Gastroesophageal sphincter (tissue), 4 donors: ENCODE results near the gene APOL5. TPM values are rescaled to one million over a fixed set of nuclear protein-coding genes. Genes with fewer than 3 reads are reported as not detected.

Experiments used
- ATAC-seq: fragments of 150-250 bp; one replicate; pipeline ENCODE4 v1.9.1; 2016; ENCODE audit warnings: mild to moderate bottlenecking, moderate library complexity
- H3K27ac ChIP-seq, 4 donors: fragments of 200-600 bp; sonication (generic) in 3 of 4; 1 replicate in 3 of 4; 2 replicates in 1 of 4; pipeline ENCODE4 v1.5.1; 2016 to 2019
- H3K27me3 ChIP-seq: fragments of 200-600 bp; sonication (generic); one replicate; pipeline ENCODE4 v1.5.1; 2019
- H3K36me3 ChIP-seq, 2 donors: fragments of 200-600 bp; sonication (generic); one replicate each; pipeline ENCODE4 v1.5.1; 2019; ENCODE audit warnings: control low read depth in 1 of 2
- H3K4me1 ChIP-seq, 3 donors: fragments of 200-600 bp; sonication (generic); 1 replicate in 2 of 3; 2 replicates in 1 of 3; pipeline ENCODE4 v1.5.1; 2016 to 2019; ENCODE audit warnings: control low read depth in 2 of 3
- H3K4me3 ChIP-seq, 2 donors: fragments of 200-600 bp; sonication (generic); one replicate each; pipeline ENCODE4 v1.5.1; 2019; ENCODE audit warnings: mild to moderate bottlenecking in 1 of 2, moderate library complexity in 1 of 2
- H3K9me3 ChIP-seq, 3 donors: fragments of 200-600 bp; sonication (generic); one replicate each; pipeline ENCODE4 v1.5.1; 2017 to 2019; ENCODE audit warnings: control low read depth in 2 of 3
- EP300 ChIP-seq: sonication (generic); formaldehyde crosslinking; IDR thresholded peaks from one replicate; pipeline ENCODE4 v1.6.1; 2017; ENCODE audit warnings: antibody characterized with exemption, mild to moderate bottlenecking
- POLR2A ChIP-seq, 2 donors: fragments of 450-650 bp; IDR thresholded peaks; one replicate each; pipeline ENCODE4 v1.6.1; 2017; ENCODE audit warnings: antibody characterized with exemption in 2 of 2, mild to moderate bottlenecking in 2 of 2, moderate library complexity in 1 of 2
- POLR2AphosphoS5 ChIP-seq: sonication (generic); formaldehyde crosslinking; IDR thresholded peaks from one replicate; pipeline ENCODE4 v1.6.1; 2017; ENCODE audit warnings: antibody characterized with exemption
- WGBS, 2 donors: methylation state at CpG; one replicate each; pipeline ENCODE4 v1.1.5; 2018; ENCODE audit warnings: low coverage in 1 of 2; 5-methylcytosine and 5-hydroxymethylcytosine counted together
- total RNA-seq, 4 donors: library from RNA; depleted of rRNA; stranded (reverse); fragments of >200 nt; gene quantifications; one replicate each; pipeline ENCODE4 v1.1.0, GENCODE V29; 2016
- TF ChIP-seq, protein P1 (sequence below), 4 experiments: fragments of 200-600 bp in 2 of 4; fragments of 450-650 bp in 2 of 4; sonication (generic) in 1 of 4; IDR thresholded peaks; one replicate each; pipeline ENCODE4 v1.5.1; 2017 to 2019; ENCODE audit warnings: antibody characterized with exemption in 4 of 4, mild to moderate bottlenecking in 2 of 4, moderate library complexity in 2 of 4

APOL5 gene
- total RNA-seq, 4 donors from 2014 or later = not detected

DNA sequence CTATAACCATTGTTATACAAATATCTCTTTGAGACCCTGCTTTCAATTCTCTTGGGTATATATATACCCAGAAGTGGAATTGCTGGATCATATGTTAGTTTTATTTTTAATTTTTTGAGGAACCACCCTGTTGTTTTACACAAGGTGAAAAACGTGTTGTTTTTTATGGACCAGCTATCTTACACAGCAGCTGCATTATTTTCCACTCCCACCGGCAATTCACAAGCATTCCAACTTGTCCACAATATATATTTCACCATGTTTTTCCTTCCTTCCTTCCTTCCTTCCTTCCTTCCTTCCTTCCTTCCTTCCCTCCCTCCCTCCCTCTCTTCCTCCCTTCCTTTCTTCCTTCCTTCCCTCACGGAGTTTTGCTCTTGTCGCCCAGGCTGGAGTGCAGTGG, 6.3 kb upstream of the APOL5 start:
- Histone ChIP-seq H3K27ac (no peak overlapping the region), H3K9me3 (peaks cover 0 to 12% (median 0%) of the 10 kb centered on the region in 3 donors), H3K4me1 (no peaks in the 10 kb centered on the region), H3K4me3 (no peak overlapping the region), H3K36me3 (no peaks in the 10 kb centered on the region), H3K27me3 (no peaks in the 10 kb centered on the region)
- ATAC-seq = no peak
- TF ChIP-seq EP300 (no peak), POLR2A (IDR thresholded peaks at IDR 0.05) (no peak), POLR2AphosphoS5 (no peak)
- TF ChIP-seq, protein P1, sequence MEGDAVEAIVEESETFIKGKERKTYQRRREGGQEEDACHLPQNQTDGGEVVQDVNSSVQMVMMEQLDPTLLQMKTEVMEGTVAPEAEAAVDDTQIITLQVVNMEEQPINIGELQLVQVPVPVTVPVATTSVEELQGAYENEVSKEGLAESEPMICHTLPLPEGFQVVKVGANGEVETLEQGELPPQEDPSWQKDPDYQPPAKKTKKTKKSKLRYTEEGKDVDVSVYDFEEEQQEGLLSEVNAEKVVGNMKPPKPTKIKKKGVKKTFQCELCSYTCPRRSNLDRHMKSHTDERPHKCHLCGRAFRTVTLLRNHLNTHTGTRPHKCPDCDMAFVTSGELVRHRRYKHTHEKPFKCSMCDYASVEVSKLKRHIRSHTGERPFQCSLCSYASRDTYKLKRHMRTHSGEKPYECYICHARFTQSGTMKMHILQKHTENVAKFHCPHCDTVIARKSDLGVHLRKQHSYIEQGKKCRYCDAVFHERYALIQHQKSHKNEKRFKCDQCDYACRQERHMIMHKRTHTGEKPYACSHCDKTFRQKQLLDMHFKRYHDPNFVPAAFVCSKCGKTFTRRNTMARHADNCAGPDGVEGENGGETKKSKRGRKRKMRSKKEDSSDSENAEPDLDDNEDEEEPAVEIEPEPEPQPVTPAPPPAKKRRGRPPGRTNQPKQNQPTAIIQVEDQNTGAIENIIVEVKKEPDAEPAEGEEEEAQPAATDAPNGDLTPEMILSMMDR (IDR thresholded peaks at IDR 0.05) = no peak
- WGBS, 2 donors = 59 to 80% methylated on average over 2 of the region's 4 CpGs

DNA sequence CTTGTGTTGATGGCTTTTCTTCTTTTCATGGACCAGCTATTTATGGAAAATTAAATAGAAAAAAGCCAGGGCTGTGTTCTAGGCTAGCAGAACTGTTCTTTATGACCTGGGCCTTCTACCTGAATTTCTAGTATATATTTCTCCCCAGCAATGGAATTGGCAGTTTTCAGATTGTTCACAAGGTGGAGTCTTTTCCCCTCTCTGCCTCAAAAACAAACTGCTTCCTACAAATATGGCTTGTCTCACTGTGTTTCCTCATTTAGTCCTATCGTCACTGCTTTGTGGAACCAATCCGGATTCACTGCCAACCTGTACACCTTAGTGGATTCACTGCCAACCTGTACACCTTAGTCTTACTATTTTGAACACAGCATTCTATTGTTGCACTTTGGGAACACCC, 5.0 kb upstream of the APOL5 start:
- 96 to 100% methylated on average over 2 of the region's 2 CpGs for WGBS, 2 donors
- H3K4me3 ChIP-seq = no peak overlapping the region

DNA sequence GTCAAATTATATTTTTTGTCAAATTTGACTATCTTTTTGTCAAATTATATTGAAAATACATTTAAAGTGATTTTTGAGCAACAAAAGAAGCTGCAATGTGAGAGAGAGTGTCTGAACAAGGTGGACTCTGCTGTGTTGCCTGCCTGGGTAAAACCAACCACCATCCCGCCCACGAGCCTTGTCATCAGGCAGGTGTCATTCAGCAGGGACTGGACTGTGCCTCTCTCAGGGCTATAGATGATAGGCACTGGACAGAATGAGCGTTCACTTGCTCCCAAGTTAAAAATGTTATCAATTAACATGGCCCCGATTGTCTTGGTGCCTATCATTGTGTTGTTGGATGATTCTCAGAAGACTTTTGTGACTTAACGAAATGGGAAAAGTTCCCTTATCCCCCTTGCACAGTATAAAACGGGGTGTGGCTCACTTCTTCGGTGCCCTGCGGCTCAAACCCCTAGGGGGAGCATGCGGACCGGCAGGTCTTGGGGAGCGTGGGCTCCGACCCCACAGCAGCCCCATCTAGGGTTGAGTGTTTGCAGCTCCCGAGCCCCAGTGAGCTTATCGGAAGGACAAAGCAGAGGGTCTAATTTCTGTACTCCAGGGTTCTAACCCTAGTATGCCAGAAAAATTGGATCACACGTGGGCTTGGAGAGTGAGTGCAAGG, 1.7 kb downstream of the APOL5 start:
- Histone ChIP-seq H3K4me1 (no peaks in the 10 kb centered on the region), H3K9me3 (no peaks in the 10 kb centered on the region), H3K27ac (no peak overlapping the region), H3K27me3 (no peaks in the 10 kb centered on the region), H3K4me3 (no peak overlapping the region), H3K36me3 (no peaks in the 10 kb centered on the region)
- WGBS, 2 donors = 81% methylated on average over 6 of the region's 15 CpGs; no CpG with 5 or more reads in 1 of the 2 donors
- no peak for ATAC-seq
- TF ChIP-seq EP300 (no peak), POLR2AphosphoS5 (no peak)

More for the DNA sequence above, 5.0 kb upstream of the APOL5 start:
- H3K27me3 ChIP-seq = no peaks in the 10 kb centered on the region
- no peak for ATAC-seq
- TF ChIP-seq, protein P1 (IDR thresholded peaks at IDR 0.05) = no peak
- TF ChIP-seq POLR2A (IDR thresholded peaks at IDR 0.05) = no peak
- no peak for TF ChIP-seq EP300
- no peak for TF ChIP-seq POLR2AphosphoS5
- H3K27ac ChIP-seq = no peak overlapping the region
- no peaks in the 10 kb centered on the region for H3K36me3 ChIP-seq
- H3K9me3 ChIP-seq = peaks cover 0 to 12% (median 0%) of the 10 kb centered on the region in 3 donors
- H3K4me1 ChIP-seq = no peaks in the 10 kb centered on the region

DNA sequence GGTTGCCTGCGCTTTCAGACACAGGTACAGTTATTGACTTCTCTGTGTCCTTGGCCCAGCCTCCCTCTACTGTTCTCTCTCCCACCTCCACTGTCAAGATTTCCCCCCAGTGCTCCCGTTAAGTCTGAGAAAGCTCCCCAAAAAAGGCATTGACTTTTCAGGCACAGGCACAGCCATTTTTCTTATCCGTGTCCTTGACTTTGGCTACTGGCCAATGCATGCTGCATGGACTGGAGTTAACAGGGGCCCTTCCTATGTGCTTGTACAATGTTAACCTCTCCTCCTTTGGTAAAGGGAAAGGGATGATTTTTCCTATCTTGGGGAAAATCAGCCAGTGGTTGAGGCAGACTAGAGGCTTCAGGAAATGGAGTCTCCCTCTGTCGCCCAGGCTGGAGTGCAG, 4.3 kb downstream of the APOL5 start:
- H3K4me1 ChIP-seq = no peaks in the 10 kb centered on the region
- ATAC-seq = no peak
- no peaks in the 10 kb centered on the region for H3K9me3 ChIP-seq
- H3K4me3 ChIP-seq = no peak overlapping the region
- TF ChIP-seq EP300 = no peak
- TF ChIP-seq, protein P1 (IDR thresholded peaks at IDR 0.05) = no peak
- TF ChIP-seq POLR2A (IDR thresholded peaks at IDR 0.05) = no peak
- no peak for TF ChIP-seq POLR2AphosphoS5
- H3K27ac ChIP-seq = no peak overlapping the region
- WGBS, 2 donors = 48 to 63% methylated on average over 3 to 4 of the region's 4 CpGs
- no peaks in the 10 kb centered on the region for H3K27me3 ChIP-seq
- H3K36me3 ChIP-seq = no peaks in the 10 kb centered on the region

DNA sequence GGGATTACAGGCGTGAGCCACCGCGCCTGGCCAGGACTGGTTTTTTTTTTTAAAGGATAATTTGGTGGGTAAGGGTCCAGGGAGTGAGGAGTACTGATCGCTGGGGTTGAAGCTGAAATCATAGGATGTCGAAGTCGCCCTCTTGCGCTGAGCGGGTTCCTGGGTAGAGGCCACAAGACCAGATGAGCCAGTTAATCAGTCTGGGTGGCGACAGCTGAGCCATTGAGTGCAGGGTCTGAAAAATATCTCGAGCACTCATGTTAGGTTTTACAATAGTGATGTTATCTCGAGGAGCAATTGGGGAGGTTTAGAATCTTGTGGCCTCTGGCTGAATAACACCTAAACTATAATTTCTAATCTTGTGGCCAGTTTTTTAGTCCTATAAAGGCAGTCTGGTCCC, 7.8 kb downstream of the APOL5 start:
- no peak overlapping the region for H3K27ac ChIP-seq
- H3K9me3 ChIP-seq = no peaks in the 10 kb centered on the region
- TF ChIP-seq EP300 (no peak), POLR2A (IDR thresholded peaks at IDR 0.05) (no peak), POLR2AphosphoS5 (no peak)
- TF ChIP-seq, protein P1 (IDR thresholded peaks at IDR 0.05) = no peak
- H3K4me1 ChIP-seq = no peaks in the 10 kb centered on the region
- H3K27me3 ChIP-seq = no peaks in the 10 kb centered on the region
- 84 to 85% methylated on average over 2 to 6 of the region's 11 CpGs for WGBS, 2 donors
- ATAC-seq = no peak
- H3K4me3 ChIP-seq = no peak overlapping the region
- no peaks in the 10 kb centered on the region for H3K36me3 ChIP-seq
